H1 (cell line): Measurements from ENCODE around the gene SMIM15. TPM values are rescaled to one million over a fixed set of nuclear protein-coding genes. Genes with fewer than 3 reads are reported as not detected.

Experiments
- CTCF ChIA-PET: fragments of 300-600 bp; sonication (Branson Sonifier 250); formaldehyde crosslinking; loops from one replicate; lab custom pipeline; 2021; ENCODE audit not compliant: partially characterized antibody; lab: Charles Lee
- POLR2A ChIA-PET: fragments of 300-600 bp; sonication (Branson Sonifier 250); formaldehyde crosslinking; loops from one replicate; lab custom pipeline; 2021; ENCODE audit warnings: inconsistent platforms; ENCODE audit not compliant: partially characterized antibody; lab: Charles Lee
- DNase-seq, 2 experiments: peaks; one replicate each; pipeline versions ENCODE4 v3.0.0 to v3.0.0-alpha.2; 2010 to 2022; ENCODE audit warnings: low spot score in 2 of 2, low read depth in 1 of 2, mixed read lengths in 1 of 2
- FAIRE-seq: peaks from 2 replicates; lab custom pipeline; 2011; peaks lifted over from hg19 to GRCh38; lab: Jason Lieb, UNC
- H2AFZ ChIP-seq: 2 replicates; pipeline ENCODE4 v1.8.1; 2012; ENCODE audit warnings: low read length, inconsistent platforms
- H2AK5ac ChIP-seq: 2 replicates; pipeline ENCODE4 v1.6.1; 2013; ENCODE audit warnings: low read depth, low read length
- H2BK120ac ChIP-seq: replicated peaks from 2 replicates; pipeline ENCODE3; 2013; ENCODE audit warnings: low read depth, low read length, inconsistent platforms
- H2BK12ac ChIP-seq: 2 replicates; pipeline ENCODE4 v1.6.1; 2013; ENCODE audit warnings: low read depth, low read length
- H2BK15ac ChIP-seq: 2 replicates; pipeline ENCODE4 v1.6.1; 2013; ENCODE audit warnings: low read length
- H2BK20ac ChIP-seq: 2 replicates; pipeline ENCODE4 v1.6.1; 2013; ENCODE audit warnings: low read length
- H2BK5ac ChIP-seq: 2 replicates; pipeline ENCODE4 v1.6.1; 2013; ENCODE audit warnings: low read depth, low read length
- H3K14ac ChIP-seq: 2 replicates; pipeline ENCODE4 v1.6.1; 2013; ENCODE audit warnings: inconsistent platforms; ENCODE audit not compliant: insufficient read length
- H3K18ac ChIP-seq: 2 replicates; pipeline ENCODE4 v1.6.1; 2013; ENCODE audit warnings: low read length; ENCODE audit errors: extremely low read depth
- H3K23ac ChIP-seq: 2 replicates; pipeline ENCODE4 v1.6.1; 2013; ENCODE audit warnings: inconsistent platforms; ENCODE audit not compliant: insufficient read length
- H3K23me2 ChIP-seq: 2 replicates; pipeline ENCODE4 v1.6.1; 2013; ENCODE audit warnings: low read depth, low read length
- H3K27ac ChIP-seq: 2 replicates; pipeline ENCODE4 v1.6.1; 2011; ENCODE audit warnings: low read depth, low read length, inconsistent platforms
- H3K27me3 ChIP-seq, 4 experiments: replicated peaks in 1 of 4; 1 replicate in 1 of 4; 2 replicates in 3 of 4; pipeline versions ENCODE4 v1.6.1 to v1.8.1; 2011 to 2013; ENCODE audit warnings: low read length in 3 of 4, mild to moderate bottlenecking in 3 of 4, inconsistent platforms in 2 of 4, mixed read lengths in 2 of 4, moderate library complexity in 1 of 4; ENCODE audit not compliant: control insufficient read depth in 3 of 4, insufficient read depth in 3 of 4; ENCODE audit errors: extremely low read depth in 1 of 4
- H3K36me3 ChIP-seq, 4 experiments: 2 replicates each; pipeline versions ENCODE4 v1.6.1 to v1.8.1; 2011 to 2013; ENCODE audit warnings: mild to moderate bottlenecking in 4 of 4, low read length in 3 of 4, moderate library complexity in 2 of 4, control low read depth in 1 of 4, inconsistent platforms in 1 of 4; ENCODE audit not compliant: insufficient read depth in 4 of 4, control insufficient read depth in 2 of 4
- H3K4ac ChIP-seq: replicated peaks from 2 replicates; pipeline ENCODE3; 2013; ENCODE audit warnings: low read length, low read depth, mixed read lengths, inconsistent platforms; ENCODE audit not compliant: insufficient read length
- H3K4me1 ChIP-seq, 4 experiments: replicated peaks in 1 of 4; 1 replicate in 1 of 4; 2 replicates in 3 of 4; pipeline versions ENCODE4 v1.6.1 to v1.8.1; 2011 to 2013; ENCODE audit warnings: low read length in 3 of 4, inconsistent platforms in 2 of 4, mixed read lengths in 1 of 4; ENCODE audit not compliant: insufficient read depth in 4 of 4, control insufficient read depth in 3 of 4
- H3K4me2 ChIP-seq, 2 experiments: 2 replicates each; pipeline versions ENCODE4 v1.6.1 to v1.8.1; 2011 to 2013; ENCODE audit warnings: low read depth in 2 of 2, low read length in 2 of 2, control low read depth in 1 of 2, inconsistent platforms in 1 of 2, mild to moderate bottlenecking in 1 of 2; ENCODE audit not compliant: insufficient read depth in 1 of 2
- H3K4me3 ChIP-seq, 4 experiments: fragments of 200-600, 300-600 bp in 1 of 4; sonication (generic), shearing (Covaris generic), sonication (Bioruptor Twin) in 1 of 4; 2 replicates each; pipeline versions ENCODE4 v1.5.1 to v1.8.1; 2011 to 2016; ENCODE audit warnings: low read length in 4 of 4, low read depth in 3 of 4, control low read depth in 2 of 4, inconsistent platforms in 2 of 4, mild to moderate bottlenecking in 2 of 4, mixed read lengths in 1 of 4, moderate library complexity in 1 of 4; ENCODE audit not compliant: insufficient read depth in 2 of 4; ENCODE audit errors: extremely low read depth in 1 of 4
- H3K56ac ChIP-seq: replicated peaks from 2 replicates; pipeline ENCODE3; 2013; ENCODE audit warnings: low read depth, mild to moderate bottlenecking, mixed read lengths, low read length, inconsistent platforms; ENCODE audit not compliant: insufficient read length
- H3K79me1 ChIP-seq: 2 replicates; pipeline ENCODE4 v1.6.1; 2013; ENCODE audit warnings: low read depth, low read length, control low read depth
- H3K79me2 ChIP-seq, 2 experiments: 2 replicates each; pipeline versions ENCODE4 v1.6.1 to v1.8.1; 2012 to 2013; ENCODE audit warnings: low read length in 2 of 2, mild to moderate bottlenecking in 2 of 2, inconsistent platforms in 1 of 2; ENCODE audit not compliant: insufficient read depth in 2 of 2, control insufficient read depth in 1 of 2
- H3K9ac ChIP-seq, 4 experiments: replicated peaks in 1 of 4; 1 replicate in 1 of 4; 2 replicates in 3 of 4; pipeline versions ENCODE4 v1.6.1 to v1.8.1; 2011 to 2013; ENCODE audit warnings: low read depth in 3 of 4, low read length in 3 of 4, control low read depth in 2 of 4, mild to moderate bottlenecking in 2 of 4, moderate library complexity in 2 of 4, inconsistent platforms in 1 of 4; ENCODE audit errors: extremely low read depth in 1 of 4
- H3K9me3 ChIP-seq, 2 experiments: 2 replicates each; pipeline versions ENCODE4 v1.6.1 to v1.8.1; 2012 to 2013; ENCODE audit warnings: mild to moderate bottlenecking in 2 of 2, moderate library complexity in 2 of 2, control low read depth in 1 of 2, inconsistent platforms in 1 of 2, low read depth in 1 of 2, low read length in 1 of 2, mixed read lengths in 1 of 2; ENCODE audit not compliant: insufficient read depth in 2 of 2
- H4K20me1 ChIP-seq, 2 experiments: replicated peaks in 1 of 2; 2 replicates each; pipeline versions ENCODE3 to v1.8.1; 2011 to 2013; ENCODE audit warnings: inconsistent platforms in 2 of 2, low read length in 2 of 2, mild to moderate bottlenecking in 1 of 2; ENCODE audit not compliant: insufficient read depth in 2 of 2, control insufficient read depth in 1 of 2
- H4K5ac ChIP-seq: 2 replicates; pipeline ENCODE4 v1.6.1; 2013; ENCODE audit warnings: low read length, low read depth, mixed read lengths, inconsistent platforms; ENCODE audit not compliant: insufficient read length
- H4K8ac ChIP-seq: 2 replicates; pipeline ENCODE4 v1.8.0; 2013; ENCODE audit warnings: mild to moderate bottlenecking, moderate library complexity, low read length, inconsistent platforms; ENCODE audit not compliant: insufficient read depth; ENCODE audit errors: extremely low read depth
- H4K91ac ChIP-seq: replicated peaks from 2 replicates; pipeline ENCODE3; 2013; ENCODE audit warnings: low read length, mixed read lengths, inconsistent platforms; ENCODE audit not compliant: insufficient read length
- KDM1A ChIP-seq: fragments of 200-600, 300-600 bp; sonication (generic); IDR thresholded peaks from 2 replicates; pipeline ENCODE4 v1.7.1; 2016; ENCODE audit warnings: mild to moderate bottlenecking, low read length, borderline replicate concordance
- WGBS, 2 experiments: shearing (Covaris generic) in 1 of 2; methylation state at CpG; one replicate each; pipeline versions ENCODE4 v1.1.6 to v1.1.7; 2013 to 2015; ENCODE audit warnings: low lambda C conversion rate in 2 of 2, mixed read lengths in 2 of 2, inconsistent platforms in 1 of 2, low coverage in 1 of 2, missing lambda C conversion rate in 1 of 2; ENCODE audit not compliant: insufficient replicate concordance in 2 of 2, insufficient coverage in 1 of 2, insufficient read length in 1 of 2; ENCODE audit errors: extremely low coverage in 1 of 2, missing lambda C conversion rate in 1 of 2; 5-methylcytosine and 5-hydroxymethylcytosine counted together
- polyA plus RNA-seq, 7 experiments: library from polyadenylated mRNA; depleted of rRNA in 3 of 7; stranded (reverse) in 5 of 7; unstranded in 2 of 7; fragments of >200 nt in 5 of 7; fragments of 200-250 nt in 2 of 7; gene quantifications; 1 replicate in 5 of 7; 2 replicates in 1 of 7; 4 replicates in 1 of 7; pipeline versions ENCODE4 v1.2.1 to v1.2.3, GENCODE V29; 2011 to 2013; ENCODE audit warnings: missing spikeins in 2 of 7, mixed read lengths in 2 of 7
- total RNA-seq: library from RNA; stranded (reverse); fragmentation: NEBNext Ultra II Directional; extraction: Animal tissue kit (Norgen Biotek cat#: 25700); gene quantifications from 2 replicates; pipeline ENCODE4 v1.2.1, GENCODE V29; 2021

Gene SMIM15
- total and polyA plus RNA-seq, 2 of the 8 experiments (the other 6 are each of a cell fraction or from before 2014, with no cell fraction given) = 17.6 to 53.1 TPM

- ChIA-PET CTCF (interaction anchor here (0.9 to 1.2 kb wide), 3 partner anchors 9 to 150 kb away, joined by 3 to 4 read pairs (median 4); no protein-coding TSS in a partner anchor), POLR2A (interaction anchor here (1.0 to 1.2 kb wide), 2 partner anchors 8 to 13 kb away, joined by 3 read pairs; no protein-coding TSS in a partner anchor)
- Histone ChIP-seq H3K4me1 (no peaks in the 10 kb centered on the region), H2BK12ac (no peak overlapping the region), H3K4me3 (no peak overlapping the region), H4K8ac (no peak overlapping the region), H3K14ac (no peak overlapping the region), H3K56ac (no peak overlapping the region), H2BK5ac (no peak overlapping the region), H3K23me2 (no peaks in the 10 kb centered on the region), H3K18ac (no peak overlapping the region), H3K79me1 (no peaks in the 10 kb centered on the region), H3K27me3 (no peaks in the 10 kb centered on the region), H3K27ac (no peak overlapping the region), H3K9ac (no peak overlapping the region), H3K23ac (no peak overlapping the region), H4K20me1 (no peaks in the 10 kb centered on the region), H2BK15ac (no peak overlapping the region), H2BK20ac (no peak overlapping the region), H3K79me2 (no peaks in the 10 kb centered on the region), H4K91ac (no peak overlapping the region), H2AK5ac (no peak overlapping the region), H3K36me3 (no peaks in the 10 kb centered on the region), H4K5ac (no peak overlapping the region), H3K4me2 (no peak overlapping the region), H3K9me3 (no peaks in the 10 kb centered on the region), H3K4ac (no peak overlapping the region), H2BK120ac (no peak overlapping the region), H2AFZ (no peak overlapping the region)
- 92% methylated on average over 3 of the region's 3 CpGs; no CpG with 5 or more reads in 1 of the 2 experiments for WGBS, 2 experiments
- FAIRE-seq = no peak
- DNase-seq = no peak
- TF ChIP-seq KDM1A = no peak
Measured at GRCh38 chr5:61177070-61177469, 14.8 kb upstream of the SMIM15 start.
